HEK293 (cell line): ENCODE data around the gene TFDP1.

Experiments
- ELK4 ChIP-seq: IDR thresholded peaks from 2 replicates; pipeline ENCODE4 v1.6.1; 2011; ENCODE audit warnings: mild to moderate bottlenecking, low read depth, low read length, borderline replicate concordance
- KLF9 ChIP-seq: fragments of 450-650 bp; formaldehyde crosslinking; IDR thresholded peaks from 2 replicates; pipeline ENCODE4 v1.5.1; 2016; ENCODE audit warnings: missing biosample characterization, missing genetic modification characterization, low read depth
- PRDM1 ChIP-seq: fragments of 450-650 bp; formaldehyde crosslinking; IDR thresholded peaks from 2 replicates; pipeline ENCODE4; 2016; ENCODE audit warnings: missing biosample characterization, missing genetic modification characterization
- SETDB1 ChIP-seq: IDR thresholded peaks from one replicate; pipeline ENCODE4 v1.6.1; 2017; ENCODE audit warnings: mild to moderate bottlenecking, low read length, moderate library complexity, mixed read lengths; ENCODE audit not compliant: insufficient read length
- SP2 ChIP-seq: fragments of 450-650 bp; formaldehyde crosslinking; IDR thresholded peaks from 2 replicates; pipeline ENCODE4 v1.5.1; 2016; ENCODE audit warnings: missing biosample characterization, missing genetic modification characterization
- WT1 ChIP-seq: fragments of 450-650 bp; formaldehyde crosslinking; IDR thresholded peaks from 2 replicates; pipeline ENCODE4 v1.5.1; 2016; ENCODE audit warnings: missing biosample characterization, missing genetic modification characterization
- ZBTB17 ChIP-seq: fragments of 450-650 bp; formaldehyde crosslinking; IDR thresholded peaks from 2 replicates; pipeline ENCODE4 v1.5.1; 2016; ENCODE audit warnings: missing biosample characterization, missing genetic modification characterization
- ZBTB8A ChIP-seq: fragments of 450-650 bp; formaldehyde crosslinking; IDR thresholded peaks from 2 replicates; pipeline ENCODE4 v1.5.1; 2016; ENCODE audit warnings: missing biosample characterization, missing genetic modification characterization
- ZFHX2 ChIP-seq: fragments of 450-650 bp; formaldehyde crosslinking; conservative IDR thresholded peaks from 2 replicates; pipeline ENCODE4 v1.5.1; 2016; ENCODE audit warnings: missing biosample characterization, missing genetic modification characterization
- ZFP41 ChIP-seq: fragments of 450-650 bp; formaldehyde crosslinking; IDR thresholded peaks from 2 replicates; pipeline ENCODE4 v1.5.1; 2016; ENCODE audit warnings: missing biosample characterization, missing genetic modification characterization, borderline replicate concordance
- ZNF10 ChIP-seq: fragments of 450-650 bp; formaldehyde crosslinking; IDR thresholded peaks from 2 replicates; pipeline ENCODE4 v1.5.1; 2017; ENCODE audit warnings: missing biosample characterization, missing genetic modification characterization
- ZNF140 ChIP-seq: fragments of 450-650 bp; formaldehyde crosslinking; IDR thresholded peaks from 2 replicates; pipeline ENCODE4 v1.5.1; 2016; ENCODE audit warnings: missing biosample characterization, missing genetic modification characterization
- ZNF221 ChIP-seq: fragments of 450-650 bp; formaldehyde crosslinking; IDR thresholded peaks from 2 replicates; pipeline ENCODE4 v1.5.1; 2017; ENCODE audit warnings: missing biosample characterization, missing genetic modification characterization, borderline replicate concordance
- ZNF223 ChIP-seq: fragments of 450-650 bp; formaldehyde crosslinking; IDR thresholded peaks from 2 replicates; pipeline ENCODE4 v1.5.1; 2016; ENCODE audit warnings: missing biosample characterization, missing genetic modification characterization
- ZNF248 ChIP-seq: fragments of 450-650 bp; formaldehyde crosslinking; IDR thresholded peaks from 2 replicates; pipeline ENCODE4 v1.5.1; 2017; ENCODE audit warnings: missing biosample characterization, missing genetic modification characterization
- ZNF335 ChIP-seq: fragments of 450-650 bp; formaldehyde crosslinking; conservative IDR thresholded peaks from 2 replicates; pipeline ENCODE4 v1.5.1; 2016; ENCODE audit warnings: missing biosample characterization, missing genetic modification characterization
- ZNF341 ChIP-seq: fragments of 450-650 bp; formaldehyde crosslinking; IDR thresholded peaks from 2 replicates; pipeline ENCODE4; 2016; ENCODE audit warnings: low read depth, missing biosample characterization, missing genetic modification characterization
- ZNF366 ChIP-seq: fragments of 450-650 bp; formaldehyde crosslinking; conservative IDR thresholded peaks from 2 replicates; pipeline ENCODE4 v1.5.1; 2016; ENCODE audit warnings: missing biosample characterization, missing genetic modification characterization
- ZNF416 ChIP-seq: fragments of 450-650 bp; formaldehyde crosslinking; IDR thresholded peaks from 2 replicates; pipeline ENCODE4 v1.5.1; 2016; ENCODE audit warnings: missing biosample characterization, missing genetic modification characterization
- ZNF426 ChIP-seq: fragments of 450-650 bp; formaldehyde crosslinking; IDR thresholded peaks from 2 replicates; pipeline ENCODE4 v1.5.1; 2017; ENCODE audit warnings: missing biosample characterization, missing genetic modification characterization, mild to moderate bottlenecking, inconsistent platforms, moderate library complexity
- ZNF48 ChIP-seq: fragments of 450-650 bp; formaldehyde crosslinking; IDR thresholded peaks from 2 replicates; pipeline ENCODE4 v1.5.1; 2016; ENCODE audit warnings: missing biosample characterization, missing genetic modification characterization
- ZNF510 ChIP-seq: fragments of 450-650 bp; formaldehyde crosslinking; IDR thresholded peaks from 2 replicates; pipeline ENCODE4 v1.5.1; 2018; ENCODE audit warnings: mild to moderate bottlenecking, missing genetic modification characterization, missing biosample characterization; ENCODE audit not compliant: insufficient replicate concordance
- ZNF610 ChIP-seq: fragments of 450-650 bp; formaldehyde crosslinking; IDR thresholded peaks from 2 replicates; pipeline ENCODE4 v1.5.1; 2016; ENCODE audit warnings: missing biosample characterization, missing genetic modification characterization, borderline replicate concordance
- ZNF624 ChIP-seq: fragments of 450-650 bp; formaldehyde crosslinking; IDR thresholded peaks from 2 replicates; pipeline ENCODE4 v1.5.1; 2017; ENCODE audit warnings: missing biosample characterization, missing genetic modification characterization
- ZNF658 ChIP-seq: fragments of 450-650 bp; formaldehyde crosslinking; IDR thresholded peaks from 2 replicates; pipeline ENCODE4; 2016; ENCODE audit warnings: missing biosample characterization, missing genetic modification characterization
- ZSCAN23 ChIP-seq: fragments of 450-650 bp; formaldehyde crosslinking; IDR thresholded peaks from 2 replicates; pipeline ENCODE4 v1.5.1; 2016; ENCODE audit warnings: missing biosample characterization, missing genetic modification characterization
- TF ChIP-seq, protein P1 (sequence below): fragments of 450-650 bp; formaldehyde crosslinking; IDR thresholded peaks from 2 replicates; pipeline ENCODE4 v1.5.1; 2016; ENCODE audit warnings: missing biosample characterization, missing genetic modification characterization
- TF ChIP-seq, protein P2 (sequence below): fragments of 450-650 bp; formaldehyde crosslinking; IDR thresholded peaks from 2 replicates; pipeline ENCODE4 v1.5.1; 2016; ENCODE audit warnings: missing biosample characterization, missing genetic modification characterization
- TF ChIP-seq, protein P3 (sequence below): fragments of 450-650 bp; formaldehyde crosslinking; IDR thresholded peaks from 2 replicates; pipeline ENCODE4 v1.5.1; 2016; ENCODE audit warnings: missing biosample characterization, missing genetic modification characterization
- TF ChIP-seq, protein P4 (sequence below): fragments of 450-650 bp; formaldehyde crosslinking; IDR thresholded peaks from 2 replicates; pipeline ENCODE4 v1.5.1; 2016; ENCODE audit warnings: missing biosample characterization, missing genetic modification characterization
- TF ChIP-seq, protein P5 (sequence below): fragments of 450-650 bp; formaldehyde crosslinking; IDR thresholded peaks from 2 replicates; pipeline ENCODE4 v1.5.1; 2017; ENCODE audit warnings: missing biosample characterization, missing genetic modification characterization
- TF ChIP-seq, protein P6 (sequence below): fragments of 450-650 bp; formaldehyde crosslinking; IDR thresholded peaks from 2 replicates; pipeline ENCODE4 v1.5.1; 2016; ENCODE audit warnings: missing biosample characterization, missing genetic modification characterization

The TFDP1 gene

GRCh38 chr13:113613789-113614379 is 29.3 kb downstream of the TFDP1 start (continued):
- TF ChIP-seq, protein P1, sequence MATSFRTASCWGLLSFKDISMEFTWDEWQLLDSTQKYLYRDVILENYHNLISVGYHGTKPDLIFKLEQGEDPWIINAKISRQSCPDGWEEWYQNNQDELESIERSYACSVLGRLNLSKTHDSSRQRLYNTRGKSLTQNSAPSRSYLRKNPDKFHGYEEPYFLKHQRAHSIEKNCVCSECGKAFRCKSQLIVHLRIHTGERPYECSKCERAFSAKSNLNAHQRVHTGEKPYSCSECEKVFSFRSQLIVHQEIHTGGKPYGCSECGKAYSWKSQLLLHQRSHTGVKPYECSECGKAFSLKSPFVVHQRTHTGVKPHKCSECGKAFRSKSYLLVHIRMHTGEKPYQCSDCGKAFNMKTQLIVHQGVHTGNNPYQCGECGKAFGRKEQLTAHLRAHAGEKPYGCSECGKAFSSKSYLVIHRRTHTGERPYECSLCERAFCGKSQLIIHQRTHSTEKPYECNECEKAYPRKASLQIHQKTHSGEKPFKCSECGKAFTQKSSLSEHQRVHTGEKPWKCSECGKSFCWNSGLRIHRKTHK (tag by site-specific recombination), result no peak
- TF ChIP-seq, protein P2, sequence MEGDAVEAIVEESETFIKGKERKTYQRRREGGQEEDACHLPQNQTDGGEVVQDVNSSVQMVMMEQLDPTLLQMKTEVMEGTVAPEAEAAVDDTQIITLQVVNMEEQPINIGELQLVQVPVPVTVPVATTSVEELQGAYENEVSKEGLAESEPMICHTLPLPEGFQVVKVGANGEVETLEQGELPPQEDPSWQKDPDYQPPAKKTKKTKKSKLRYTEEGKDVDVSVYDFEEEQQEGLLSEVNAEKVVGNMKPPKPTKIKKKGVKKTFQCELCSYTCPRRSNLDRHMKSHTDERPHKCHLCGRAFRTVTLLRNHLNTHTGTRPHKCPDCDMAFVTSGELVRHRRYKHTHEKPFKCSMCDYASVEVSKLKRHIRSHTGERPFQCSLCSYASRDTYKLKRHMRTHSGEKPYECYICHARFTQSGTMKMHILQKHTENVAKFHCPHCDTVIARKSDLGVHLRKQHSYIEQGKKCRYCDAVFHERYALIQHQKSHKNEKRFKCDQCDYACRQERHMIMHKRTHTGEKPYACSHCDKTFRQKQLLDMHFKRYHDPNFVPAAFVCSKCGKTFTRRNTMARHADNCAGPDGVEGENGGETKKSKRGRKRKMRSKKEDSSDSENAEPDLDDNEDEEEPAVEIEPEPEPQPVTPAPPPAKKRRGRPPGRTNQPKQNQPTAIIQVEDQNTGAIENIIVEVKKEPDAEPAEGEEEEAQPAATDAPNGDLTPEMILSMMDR (tag by site-specific recombination), result no peak
- no peak for TF ChIP-seq SP2 (tag by site-specific recombination)
- no peak for TF ChIP-seq ZFHX2 (tag by site-specific recombination)
- no peak for TF ChIP-seq ZBTB8A (tag by site-specific recombination)
- TF ChIP-seq ZNF335 (tag by site-specific recombination), result no peak
- TF ChIP-seq ZSCAN23 (tag by site-specific recombination), result no peak
- TF ChIP-seq ZNF366, result no peak
- TF ChIP-seq ZNF658, result no peak
- TF ChIP-seq ZNF48 (tag by site-specific recombination), result no peak
- TF ChIP-seq ELK4, result no peak
- TF ChIP-seq ZNF221 (tag by site-specific recombination), result no peak
- no peak for TF ChIP-seq ZNF610 (tag by site-specific recombination)
- TF ChIP-seq ZBTB17 (tag by site-specific recombination), result no peak
- no peak for TF ChIP-seq SETDB1
- TF ChIP-seq, protein P3, sequence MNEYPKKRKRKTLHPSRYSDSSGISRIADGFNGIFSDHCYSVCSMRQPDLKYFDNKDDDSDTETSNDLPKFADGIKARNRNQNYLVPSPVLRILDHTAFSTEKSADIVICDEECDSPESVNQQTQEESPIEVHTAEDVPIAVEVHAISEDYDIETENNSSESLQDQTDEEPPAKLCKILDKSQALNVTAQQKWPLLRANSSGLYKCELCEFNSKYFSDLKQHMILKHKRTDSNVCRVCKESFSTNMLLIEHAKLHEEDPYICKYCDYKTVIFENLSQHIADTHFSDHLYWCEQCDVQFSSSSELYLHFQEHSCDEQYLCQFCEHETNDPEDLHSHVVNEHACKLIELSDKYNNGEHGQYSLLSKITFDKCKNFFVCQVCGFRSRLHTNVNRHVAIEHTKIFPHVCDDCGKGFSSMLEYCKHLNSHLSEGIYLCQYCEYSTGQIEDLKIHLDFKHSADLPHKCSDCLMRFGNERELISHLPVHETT (tag by site-specific recombination), result no peak
- no peak for TF ChIP-seq ZNF10 (tag by site-specific recombination)
- TF ChIP-seq, protein P4, sequence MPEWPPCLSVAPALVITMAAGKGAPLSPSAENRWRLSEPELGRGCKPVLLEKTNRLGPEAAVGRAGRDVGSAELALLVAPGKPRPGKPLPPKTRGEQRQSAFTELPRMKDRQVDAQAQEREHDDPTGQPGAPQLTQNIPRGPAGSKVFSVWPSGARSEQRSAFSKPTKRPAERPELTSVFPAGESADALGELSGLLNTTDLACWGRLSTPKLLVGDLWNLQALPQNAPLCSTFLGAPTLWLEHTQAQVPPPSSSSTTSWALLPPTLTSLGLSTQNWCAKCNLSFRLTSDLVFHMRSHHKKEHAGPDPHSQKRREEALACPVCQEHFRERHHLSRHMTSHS (tag by site-specific recombination), result peak; percentile 7; the same call in 1 of the 2 replicates
- no peak for TF ChIP-seq ZNF223 (tag by site-specific recombination)
- no peak for TF ChIP-seq ZFP41 (tag by site-specific recombination)
- TF ChIP-seq, protein P5, sequence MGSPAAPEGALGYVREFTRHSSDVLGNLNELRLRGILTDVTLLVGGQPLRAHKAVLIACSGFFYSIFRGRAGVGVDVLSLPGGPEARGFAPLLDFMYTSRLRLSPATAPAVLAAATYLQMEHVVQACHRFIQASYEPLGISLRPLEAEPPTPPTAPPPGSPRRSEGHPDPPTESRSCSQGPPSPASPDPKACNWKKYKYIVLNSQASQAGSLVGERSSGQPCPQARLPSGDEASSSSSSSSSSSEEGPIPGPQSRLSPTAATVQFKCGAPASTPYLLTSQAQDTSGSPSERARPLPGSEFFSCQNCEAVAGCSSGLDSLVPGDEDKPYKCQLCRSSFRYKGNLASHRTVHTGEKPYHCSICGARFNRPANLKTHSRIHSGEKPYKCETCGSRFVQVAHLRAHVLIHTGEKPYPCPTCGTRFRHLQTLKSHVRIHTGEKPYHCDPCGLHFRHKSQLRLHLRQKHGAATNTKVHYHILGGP (tag by site-specific recombination), result no peak
- TF ChIP-seq ZNF140 (tag by site-specific recombination), result no peak
- TF ChIP-seq PRDM1 (tag by site-specific recombination), result no peak
- TF ChIP-seq WT1 (tag by site-specific recombination), result no peak
- TF ChIP-seq ZNF510, result no peak
- no peak for TF ChIP-seq ZNF248 (tag by site-specific recombination)
- TF ChIP-seq ZNF341 (tag by site-specific recombination), result no peak
- TF ChIP-seq ZNF416 (tag by site-specific recombination), result no peak
- no peak for TF ChIP-seq ZNF426
- no peak for TF ChIP-seq ZNF624
- 0 out of 2 replicates have a peak, but pooled peaks have one; percentile 16 for TF ChIP-seq KLF9 (tag by site-specific recombination)
- TF ChIP-seq, protein P6, sequence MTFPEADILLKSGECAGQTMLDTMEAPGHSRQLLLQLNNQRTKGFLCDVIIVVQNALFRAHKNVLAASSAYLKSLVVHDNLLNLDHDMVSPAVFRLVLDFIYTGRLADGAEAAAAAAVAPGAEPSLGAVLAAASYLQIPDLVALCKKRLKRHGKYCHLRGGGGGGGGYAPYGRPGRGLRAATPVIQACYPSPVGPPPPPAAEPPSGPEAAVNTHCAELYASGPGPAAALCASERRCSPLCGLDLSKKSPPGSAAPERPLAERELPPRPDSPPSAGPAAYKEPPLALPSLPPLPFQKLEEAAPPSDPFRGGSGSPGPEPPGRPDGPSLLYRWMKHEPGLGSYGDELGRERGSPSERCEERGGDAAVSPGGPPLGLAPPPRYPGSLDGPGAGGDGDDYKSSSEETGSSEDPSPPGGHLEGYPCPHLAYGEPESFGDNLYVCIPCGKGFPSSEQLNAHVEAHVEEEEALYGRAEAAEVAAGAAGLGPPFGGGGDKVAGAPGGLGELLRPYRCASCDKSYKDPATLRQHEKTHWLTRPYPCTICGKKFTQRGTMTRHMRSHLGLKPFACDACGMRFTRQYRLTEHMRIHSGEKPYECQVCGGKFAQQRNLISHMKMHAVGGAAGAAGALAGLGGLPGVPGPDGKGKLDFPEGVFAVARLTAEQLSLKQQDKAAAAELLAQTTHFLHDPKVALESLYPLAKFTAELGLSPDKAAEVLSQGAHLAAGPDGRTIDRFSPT (tag by site-specific recombination), result no peak
